GM18873 (cell line): ENCODE results near the gene CA5A.

Source experiments
- ATAC-seq: cut with Tn5 transposase; IDR thresholded peaks from one replicate; pipeline ENCODE4 v1.9.1; 2021; ENCODE audit warnings: mild to moderate bottlenecking, moderate library complexity, moderate number of reproducible peaks; ENCODE audit not compliant: unreplicated experiment, low FRiP score

CA5A gene

GRCh38 chr16:87854907-87855683 lies 81.2 kb downstream of the CA5A start:
- no peak for ATAC-seq

DNA sequence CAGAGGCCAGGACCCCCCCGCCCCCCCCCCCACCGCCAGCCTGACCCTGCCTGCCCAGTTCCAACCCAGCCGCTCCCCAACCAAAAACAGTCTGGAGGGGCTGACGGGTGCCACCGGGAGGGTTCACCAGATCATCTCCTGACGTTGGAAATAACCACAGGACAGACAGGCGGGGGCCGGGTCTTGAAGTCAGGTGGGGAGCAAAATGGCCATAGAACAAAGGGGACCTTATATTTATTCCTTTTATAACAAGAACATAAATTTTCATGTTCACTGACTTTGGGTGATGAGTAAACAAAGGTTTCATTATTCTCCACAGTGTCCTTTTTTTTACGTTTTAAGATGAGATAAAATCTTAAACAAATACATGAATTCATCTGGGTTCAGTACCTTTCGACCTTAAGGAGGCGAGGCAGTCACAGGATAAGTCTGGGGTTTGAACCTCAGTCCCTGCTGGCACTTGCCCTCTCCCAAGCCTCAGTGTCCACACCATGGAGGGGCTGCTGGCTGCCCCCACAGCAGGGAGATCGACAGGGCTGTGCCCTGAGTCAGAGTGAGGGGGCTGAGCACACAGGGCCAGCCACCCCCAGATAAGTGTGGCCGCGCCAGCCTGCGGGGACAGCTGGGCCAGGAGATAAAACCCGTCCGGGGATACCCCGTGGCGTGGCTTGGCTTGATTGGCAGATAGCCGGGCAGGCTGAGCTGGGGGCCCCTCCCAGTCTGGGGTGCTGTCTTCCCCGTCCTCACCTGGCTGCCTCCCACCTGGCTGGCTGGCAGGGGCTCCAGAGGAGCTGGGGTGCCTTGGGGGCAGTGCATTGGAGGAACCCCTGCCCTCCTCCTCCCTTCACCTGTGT lies 82.0 kb downstream of the CA5A start:
- ATAC-seq: no peak

- ATAC-seq: no peak
These were observed 82.8 kb downstream of the CA5A start for GRCh38 chr16:87853411-87854052.

GRCh38 chr16:87851601-87852000 lies 84.7 kb downstream of the CA5A start:
- ATAC-seq: no peak

GRCh38 chr16:87851141-87851587 lies 85.2 kb downstream of the CA5A start:
- ATAC-seq: no peak

- ATAC-seq: no peak
These were observed 86.0 kb downstream of the CA5A start for GRCh38 chr16:87850009-87851006.

DNA sequence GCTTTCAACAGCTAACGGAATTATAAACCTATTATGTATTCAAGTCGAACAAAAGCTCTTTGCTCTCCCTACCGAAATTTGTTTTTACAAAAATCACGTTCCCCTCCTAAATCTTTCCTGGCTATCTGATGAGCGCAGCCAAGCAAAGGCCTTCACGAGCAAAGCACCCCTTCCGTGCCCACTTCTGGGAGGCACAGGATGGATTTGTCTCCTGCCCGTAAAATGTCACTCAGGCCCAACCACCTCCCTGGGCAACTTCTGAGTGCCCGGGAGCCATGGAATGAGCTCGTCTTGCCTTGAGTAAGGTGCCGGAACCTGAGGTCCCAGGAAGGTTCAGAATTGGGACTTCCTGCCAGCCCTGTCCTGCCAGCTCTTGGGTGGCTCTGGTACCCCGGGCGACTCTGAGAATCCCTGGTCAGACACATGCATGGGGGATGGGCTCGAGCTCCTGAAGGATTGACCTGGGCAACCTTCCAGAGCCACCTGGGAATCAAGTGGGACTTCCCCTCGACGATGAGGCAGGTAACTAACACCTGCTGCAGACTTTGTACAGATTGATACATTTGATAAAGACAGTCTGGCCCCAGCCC lies 86.8 kb downstream of the CA5A start:
- ATAC-seq: no peak

GRCh38 chr16:87848676-87849345 lies 87.5 kb downstream of the CA5A start:
- ATAC-seq: no peak

DNA sequence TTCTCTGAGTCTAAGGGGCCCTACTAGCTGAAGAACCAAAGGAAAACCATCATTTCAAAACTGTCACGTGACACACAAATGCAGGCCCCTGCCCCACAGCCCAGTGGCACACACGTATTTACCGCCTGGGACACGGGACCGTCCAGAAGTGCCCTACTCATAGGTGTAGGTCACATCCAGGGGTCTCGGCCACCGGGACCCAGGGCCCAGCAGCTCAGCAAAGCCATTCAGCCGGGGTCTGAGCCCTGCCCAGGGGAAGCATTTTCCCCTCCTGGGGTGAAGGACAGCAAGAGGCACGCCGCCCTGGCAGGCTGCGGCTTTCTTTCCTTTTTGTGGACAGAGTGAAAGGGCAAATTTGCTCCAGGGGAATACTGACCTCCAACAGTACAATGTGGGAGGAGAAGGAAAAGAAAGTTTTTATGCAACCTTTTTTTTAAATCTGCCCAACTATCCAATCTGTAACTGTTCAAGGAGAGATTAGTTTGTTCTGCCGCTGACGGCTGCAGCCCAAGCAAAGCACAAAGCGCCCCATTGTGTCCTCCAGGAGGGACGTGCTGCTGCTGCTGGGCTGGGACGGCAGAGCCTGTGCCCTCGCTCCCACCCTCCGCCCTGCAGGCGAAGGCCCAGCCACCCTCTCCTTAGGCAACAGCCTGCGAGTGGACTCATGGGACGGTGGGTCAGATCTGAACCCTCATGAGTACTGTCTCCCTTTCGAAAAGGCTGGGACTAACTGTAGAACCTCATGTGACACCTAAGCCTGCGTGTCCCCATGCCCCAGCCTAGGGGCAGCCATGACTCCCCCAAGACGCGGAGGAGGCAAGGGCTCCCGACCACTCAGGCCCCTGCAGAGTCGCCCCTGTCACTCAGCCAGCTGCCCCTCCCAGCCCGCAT lies 88.3 kb downstream of the CA5A start:
- no peak for ATAC-seq

GRCh38 chr16:87847467-87847784 lies 88.9 kb downstream of the CA5A start:
- no peak for ATAC-seq

GRCh38 chr16:87846705-87847466 lies 89.4 kb downstream of the CA5A start:
- no peak for ATAC-seq

DNA sequence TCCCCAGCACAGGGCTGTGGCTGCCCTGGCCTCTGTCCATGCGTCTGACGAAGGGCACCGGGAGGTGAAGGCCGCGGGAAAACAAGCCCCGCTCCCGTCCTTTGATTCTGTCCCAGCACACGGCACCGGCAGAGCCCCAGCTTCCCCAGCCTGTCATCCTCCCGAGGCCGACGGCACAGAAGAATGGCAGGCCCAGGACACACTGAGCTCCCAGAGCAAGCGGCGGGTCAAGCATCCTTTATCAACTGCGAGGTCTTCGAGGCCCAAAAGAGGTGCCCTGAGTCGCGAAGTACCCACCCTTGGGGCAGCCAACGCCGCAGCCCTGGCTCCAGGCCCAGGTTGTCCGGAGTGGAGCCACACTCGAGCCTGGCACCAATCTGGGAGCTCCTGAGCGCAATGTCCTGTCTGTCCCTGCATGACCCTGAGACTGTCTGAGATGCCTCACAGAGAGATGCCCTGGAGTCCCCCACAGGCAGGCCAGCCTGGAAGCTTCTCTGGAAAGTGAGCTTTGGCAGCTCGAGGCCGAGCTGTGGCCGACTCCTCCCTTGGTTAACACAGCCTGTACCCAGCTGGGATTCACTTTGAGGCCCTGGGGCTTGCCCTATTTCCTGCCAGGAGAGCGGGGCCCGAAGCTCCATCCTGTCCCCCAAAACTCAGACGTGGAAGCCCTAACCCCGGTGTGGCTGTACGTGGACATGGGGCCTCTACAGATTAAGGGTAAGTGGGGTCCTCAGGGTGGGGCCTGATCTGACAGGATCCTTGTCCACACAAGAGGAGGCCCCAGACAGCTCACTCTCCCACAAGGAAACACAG lies 90.3 kb downstream of the CA5A start:
- no peak for ATAC-seq

DNA sequence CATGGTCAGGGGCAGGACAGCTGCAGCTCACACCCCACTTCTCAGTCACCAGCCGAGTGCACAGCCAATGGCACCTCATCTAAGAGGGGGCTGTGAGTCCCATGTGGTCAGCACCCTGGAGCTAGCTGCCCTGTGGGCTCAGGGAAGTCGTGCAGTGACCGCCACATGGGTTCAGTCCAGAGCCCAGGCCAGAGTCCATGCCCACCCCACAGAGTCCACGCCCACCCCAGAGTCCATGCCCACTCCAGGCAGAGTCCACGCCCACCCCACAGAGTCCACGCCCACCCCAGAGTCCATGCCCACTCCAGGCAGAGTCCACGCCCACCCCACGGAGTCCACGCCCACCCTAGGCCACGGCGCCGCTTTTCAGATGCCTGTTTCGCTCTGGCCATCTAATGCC lies 91.1 kb downstream of the CA5A start:
- no peak for ATAC-seq

- no peak for ATAC-seq
These were observed 91.5 kb downstream of the CA5A start for GRCh38 chr16:87844809-87845208.

GRCh38 chr16:87844120-87844733 lies 92.1 kb downstream of the CA5A start:
- ATAC-seq: no peak

DNA sequence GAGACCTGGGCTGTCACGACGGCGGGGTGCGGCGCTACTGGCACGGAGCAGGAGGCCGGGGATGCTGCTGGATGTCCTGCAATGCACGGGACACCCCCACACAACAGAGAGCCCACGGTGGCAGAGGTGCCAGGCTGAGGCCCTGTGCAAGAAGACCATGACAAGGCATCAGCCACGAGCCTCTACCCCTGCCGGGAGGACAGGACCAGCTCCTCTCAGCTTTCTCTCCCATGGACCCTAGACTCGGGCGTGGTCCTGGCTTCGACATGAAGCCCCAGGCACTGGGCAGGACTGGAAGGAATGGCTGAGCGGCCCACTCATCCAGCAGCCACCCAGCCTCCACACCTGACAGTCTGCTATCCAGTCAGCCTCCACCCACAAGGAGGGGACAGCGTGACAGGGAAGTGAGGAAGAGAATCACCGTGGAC lies 92.6 kb downstream of the CA5A start:
- no peak for ATAC-seq
